Hepatocyte (in vitro differentiated cells): ENCODE data around the gene LDHAL6B. TPM values are rescaled to one million over a fixed set of nuclear protein-coding genes. Genes with fewer than 3 reads are reported as not detected.
A peak's percentile ranks its signal among the peaks of the same experiment; 100 is the strongest.

Experiments
- DNase-seq: peaks from one replicate; pipeline ENCODE4 v3.0.0-alpha.2; 2016; ENCODE audit warnings: low spot score
- H2AFZ ChIP-seq: fragments of 200-600 bp; sonication (generic); 2 replicates; pipeline ENCODE4 v1.6.0; 2016; ENCODE audit warnings: antibody characterized with exemption, mild to moderate bottlenecking
- H3K27ac ChIP-seq: fragments of 200-600 bp; sonication (generic); 2 replicates; pipeline ENCODE4 v1.5.1; 2016; ENCODE audit warnings: mild to moderate bottlenecking
- H3K27me3 ChIP-seq: fragments of 200-600 bp; sonication (generic); 2 replicates; pipeline ENCODE4 v1.6.1; 2016
- H3K36me3 ChIP-seq: fragments of 200-600 bp; sonication (generic); replicated peaks from 2 replicates; pipeline ENCODE4 v1.5.1; 2016; ENCODE audit warnings: low read depth; ENCODE audit not compliant: insufficient read depth
- H3K4me1 ChIP-seq: fragments of 200-600 bp; sonication (generic); 2 replicates; pipeline ENCODE4 v1.5.1; 2016; ENCODE audit warnings: mild to moderate bottlenecking, moderate library complexity; ENCODE audit not compliant: insufficient read depth
- H3K4me2 ChIP-seq: fragments of 200-600 bp; sonication (generic); 2 replicates; pipeline ENCODE4 v1.6.0; 2016
- H3K4me3 ChIP-seq: fragments of 200-600 bp; sonication (generic); 2 replicates; pipeline ENCODE4 v1.5.1; 2016; ENCODE audit warnings: mild to moderate bottlenecking
- H3K79me2 ChIP-seq: fragments of 200-600 bp; sonication (generic); 2 replicates; pipeline ENCODE4 v1.6.0; 2017; ENCODE audit warnings: mild to moderate bottlenecking
- H3K9me2 ChIP-seq: fragments of 200-600 bp; sonication (generic); replicated peaks from 2 replicates; pipeline ENCODE4 v1.6.0; 2017; ENCODE audit warnings: mild to moderate bottlenecking; ENCODE audit not compliant: insufficient read depth
- H3K9me3 ChIP-seq: fragments of 200-600 bp; sonication (generic); 2 replicates; pipeline ENCODE4 v1.5.1; 2016; ENCODE audit warnings: low read depth, mild to moderate bottlenecking
- H4K20me1 ChIP-seq: fragments of 200-600 bp; sonication (generic); 2 replicates; pipeline ENCODE4 v1.6.0; 2016; ENCODE audit warnings: mild to moderate bottlenecking; ENCODE audit not compliant: insufficient read depth, poor library complexity, severe bottlenecking
- CTCF ChIP-seq: fragments of 200-600 bp; sonication (generic); IDR thresholded peaks from 2 replicates; pipeline ENCODE4 v1.5.1; 2016; ENCODE audit warnings: antibody characterized with exemption, mild to moderate bottlenecking; ENCODE audit not compliant: poor library complexity
- EZH2 ChIP-seq: fragments of 200-600 bp; sonication (generic); IDR thresholded peaks from 2 replicates; pipeline ENCODE4 v1.6.1; 2016; ENCODE audit warnings: antibody characterized with exemption, mild to moderate bottlenecking, borderline replicate concordance
- EZH2phosphoT487 ChIP-seq: fragments of 200-600 bp; sonication (generic); IDR thresholded peaks from one replicate; pipeline ENCODE4 v1.6.1; 2018; ENCODE audit warnings: antibody characterized with exemption, mild to moderate bottlenecking, low read depth, moderate library complexity; ENCODE audit not compliant: unreplicated experiment, severe bottlenecking
- WGBS: methylation state at CpG from one replicate; pipeline ENCODE4 v1.1.6; 2016; ENCODE audit warnings: low lambda C conversion rate; ENCODE audit errors: missing lambda C conversion rate; 5-methylcytosine and 5-hydroxymethylcytosine counted together
- polyA plus RNA-seq: library from polyadenylated mRNA; unstranded; fragments of >200 nt; fragmentation: Nextera tagmentation; extraction: Ambion mirVana; gene quantifications from 2 replicates; pipeline ENCODE4 v1.2.1, GENCODE V29; 2016
- total RNA-seq: library from RNA; depleted of rRNA; stranded (reverse); fragments of >200 nt; gene quantifications from 2 replicates; pipeline ENCODE4 v1.2.3, GENCODE V29; 2014

The LDHAL6B gene
- total and polyA plus RNA-seq, 2 experiments from 2014 or later: 0.17 TPM; not detected in 1

- 67% methylated on average over 2 of the region's 2 CpGs for WGBS
- H3K36me3 ChIP-seq: no peaks in the 10 kb centered on the region
- no peaks in the 10 kb centered on the region for H3K27me3 ChIP-seq
- H3K9me2 ChIP-seq: no peaks in the 10 kb centered on the region
- no peak overlapping the region for H3K27ac ChIP-seq
- no peaks in the 10 kb centered on the region for H3K79me2 ChIP-seq
- no peaks in the 10 kb centered on the region for H3K9me3 ChIP-seq
- TF ChIP-seq EZH2phosphoT487 (no peak), EZH2 (no peak), CTCF (no peak)
- no peak for DNase-seq
- no peaks in the 10 kb centered on the region for H4K20me1 ChIP-seq
- no peaks in the 10 kb centered on the region for H3K4me1 ChIP-seq
- H3K4me2 ChIP-seq: no peak overlapping the region
- H3K4me3 ChIP-seq: no peak overlapping the region
- H2AFZ ChIP-seq: no peak overlapping the region
These were observed 9.2 kb upstream of the LDHAL6B start for GRCh38 chr15:59197454-59197853.

GRCh38 chr15:59199626-59200465 is 6.8 kb upstream of the LDHAL6B start:
- H3K27ac ChIP-seq: peak overlapping the region; percentile 89
- no peaks in the 10 kb centered on the region for H3K9me3 ChIP-seq
- no peaks in the 10 kb centered on the region for H3K36me3 ChIP-seq
- H3K79me2 ChIP-seq: no peaks in the 10 kb centered on the region
- H4K20me1 ChIP-seq: no peaks in the 10 kb centered on the region
- H3K9me2 ChIP-seq: no peaks in the 10 kb centered on the region
- no peak for TF ChIP-seq CTCF
- TF ChIP-seq EZH2phosphoT487: no peak
- peak; percentile 61 for DNase-seq
- no peak overlapping the region for H3K4me2 ChIP-seq
- no peak overlapping the region for H2AFZ ChIP-seq
- no peak overlapping the region for H3K4me3 ChIP-seq
- H3K27me3 ChIP-seq: no peaks in the 10 kb centered on the region
- 74% methylated on average over 10 of the region's 10 CpGs for WGBS
- no peaks in the 10 kb centered on the region for H3K4me1 ChIP-seq

- WGBS: 82% methylated on average over 9 of the region's 9 CpGs
- no peaks in the 10 kb centered on the region for H4K20me1 ChIP-seq
- no peak overlapping the region for H3K4me3 ChIP-seq
- peak overlapping the region; percentile 89 for H3K27ac ChIP-seq
- no peaks in the 10 kb centered on the region for H3K79me2 ChIP-seq
- TF ChIP-seq EZH2 (no peak), CTCF (no peak), EZH2phosphoT487 (no peak)
- H2AFZ ChIP-seq: no peak overlapping the region
- no peaks in the 10 kb centered on the region for H3K9me3 ChIP-seq
- H3K36me3 ChIP-seq: no peaks in the 10 kb centered on the region
- no peak overlapping the region for H3K4me2 ChIP-seq
- no peak for DNase-seq
- H3K27me3 ChIP-seq: no peaks in the 10 kb centered on the region
- no peaks in the 10 kb centered on the region for H3K4me1 ChIP-seq
- H3K9me2 ChIP-seq: no peaks in the 10 kb centered on the region
These were observed 6.1 kb upstream of the LDHAL6B start for GRCh38 chr15:59200560-59200959.
